ENCODE results near the gene CPLX1.

GRCh38 chr4:853416-853781, 27.5 kb upstream of the CPLX1 start:
- no peak for TF ChIP-seq CTCF (IDR thresholded peaks at IDR 0.05)
- TF ChIP-seq EP300 (IDR thresholded peaks at IDR 0.05): no peak
